Left ventricle myocardium inferior (tissue), 1 donor: ENCODE data around the gene GAST. TPM values are rescaled to one million over a fixed set of nuclear protein-coding genes. Genes with fewer than 3 reads are reported as not detected.

Experiments
- DNase-seq: peaks from one replicate; pipeline ENCODE4 v3.0.0-alpha.2; 2020
- H3K27ac ChIP-seq: fragments of 200-600 bp; replicated peaks from 2 replicates; pipeline ENCODE4 v1.8.0; 2021
- H3K27me3 ChIP-seq: fragments of 200-600 bp; 2 replicates; pipeline ENCODE4 v1.8.0; 2021; ENCODE audit warnings: low read depth
- H3K36me3 ChIP-seq: fragments of 200-600 bp; 2 replicates; pipeline ENCODE4 v1.8.0; 2021
- H3K4me1 ChIP-seq: fragments of 200-600 bp; 2 replicates; pipeline ENCODE4 v1.8.0; 2021
- H3K4me3 ChIP-seq: fragments of 200-600 bp; 2 replicates; pipeline ENCODE4 v1.8.0; 2021; ENCODE audit warnings: mild to moderate bottlenecking, moderate library complexity
- H3K9me3 ChIP-seq: fragments of 200-600 bp; replicated peaks from 2 replicates; pipeline ENCODE4 v1.8.0; 2021
- intact Hi-C: fragments of 100-400 bp; cut with micrococcal nuclease; formaldehyde crosslinking; loops from one replicate; pipeline ENCODE4 v1.11.0; 2022
- total RNA-seq: library from RNA; stranded (reverse); fragmentation: NEBNext Ultra II Directional; extraction: Animal tissue kit (Norgen Biotek cat#: 25700); gene quantifications from one replicate; pipeline ENCODE4 v1.2.1, GENCODE V29; 2021
- TF ChIP-seq, protein P1 (sequence below): fragments of 200-600 bp; IDR thresholded peaks from 2 replicates; pipeline ENCODE4 v1.8.0; 2021; ENCODE audit warnings: antibody characterized with exemption, mild to moderate bottlenecking, borderline replicate concordance
- donor health status: DM: no; HTN: yes; CAD: no; lungs with severe emphysema.

Gene GAST
- total RNA-seq, 1 donor from 2014 or later: not detected

DNA sequence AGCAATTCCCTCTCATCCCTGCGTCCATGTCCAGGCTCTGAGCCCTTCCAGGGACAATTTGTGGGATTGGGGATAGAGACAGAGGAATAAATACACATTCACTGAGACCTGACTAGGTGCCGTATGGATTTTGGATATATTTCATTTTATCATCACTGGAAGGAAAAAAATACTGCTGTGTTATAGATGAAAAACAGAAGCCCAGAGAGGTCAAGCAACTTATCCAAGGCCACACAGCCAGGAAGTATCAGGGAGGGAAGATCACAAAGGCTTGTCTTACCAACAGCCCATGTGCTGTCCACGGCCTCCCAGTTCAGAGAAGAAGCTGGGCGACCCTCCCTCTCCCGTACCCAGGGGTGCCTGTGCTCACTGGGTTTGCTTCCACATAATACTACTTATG, 28.4 kb downstream of the GAST start:
- Histone ChIP-seq H3K27me3 (peaks cover 24% of the 10 kb centered on the region), H3K4me3 (no peak overlapping the region), H3K36me3 (no peaks in the 10 kb centered on the region), H3K27ac (no peak overlapping the region), H3K9me3 (no peaks in the 10 kb centered on the region), H3K4me1 (peaks cover 7% of the 10 kb centered on the region)
- intact Hi-C loops: no loop called here
- TF ChIP-seq, protein P1, sequence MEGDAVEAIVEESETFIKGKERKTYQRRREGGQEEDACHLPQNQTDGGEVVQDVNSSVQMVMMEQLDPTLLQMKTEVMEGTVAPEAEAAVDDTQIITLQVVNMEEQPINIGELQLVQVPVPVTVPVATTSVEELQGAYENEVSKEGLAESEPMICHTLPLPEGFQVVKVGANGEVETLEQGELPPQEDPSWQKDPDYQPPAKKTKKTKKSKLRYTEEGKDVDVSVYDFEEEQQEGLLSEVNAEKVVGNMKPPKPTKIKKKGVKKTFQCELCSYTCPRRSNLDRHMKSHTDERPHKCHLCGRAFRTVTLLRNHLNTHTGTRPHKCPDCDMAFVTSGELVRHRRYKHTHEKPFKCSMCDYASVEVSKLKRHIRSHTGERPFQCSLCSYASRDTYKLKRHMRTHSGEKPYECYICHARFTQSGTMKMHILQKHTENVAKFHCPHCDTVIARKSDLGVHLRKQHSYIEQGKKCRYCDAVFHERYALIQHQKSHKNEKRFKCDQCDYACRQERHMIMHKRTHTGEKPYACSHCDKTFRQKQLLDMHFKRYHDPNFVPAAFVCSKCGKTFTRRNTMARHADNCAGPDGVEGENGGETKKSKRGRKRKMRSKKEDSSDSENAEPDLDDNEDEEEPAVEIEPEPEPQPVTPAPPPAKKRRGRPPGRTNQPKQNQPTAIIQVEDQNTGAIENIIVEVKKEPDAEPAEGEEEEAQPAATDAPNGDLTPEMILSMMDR: no peak
- no peak for DNase-seq

DNA sequence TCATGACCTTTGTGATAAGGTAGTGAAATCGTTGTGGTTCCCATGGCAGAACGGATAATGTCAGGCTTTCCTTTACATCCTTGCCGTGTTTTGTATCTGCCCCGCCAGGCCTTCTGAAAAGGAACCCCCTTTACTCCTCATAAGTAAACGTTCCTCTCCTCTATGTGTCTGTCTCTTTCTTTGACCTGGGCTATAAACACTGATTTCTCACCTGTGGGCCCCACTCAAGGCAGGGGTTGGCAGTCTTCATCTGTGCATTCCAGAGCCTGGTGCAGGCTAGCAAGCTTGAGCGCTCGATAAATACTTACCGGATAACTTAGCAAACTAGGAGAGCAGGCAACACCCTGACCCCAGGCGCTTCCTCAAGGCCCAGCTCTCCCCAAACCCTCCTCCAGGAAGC, 29.6 kb downstream of the GAST start:
- H3K27me3 ChIP-seq: peaks cover 12% of the 10 kb centered on the region
- no peak overlapping the region for H3K27ac ChIP-seq
- DNase-seq: no peak
- no peaks in the 10 kb centered on the region for H3K9me3 ChIP-seq
- TF ChIP-seq, protein P1: no peak
- intact Hi-C loops: no loop called here
- H3K4me3 ChIP-seq: no peak overlapping the region
- H3K4me1 ChIP-seq: peaks cover 7% of the 10 kb centered on the region
- no peaks in the 10 kb centered on the region for H3K36me3 ChIP-seq

DNA sequence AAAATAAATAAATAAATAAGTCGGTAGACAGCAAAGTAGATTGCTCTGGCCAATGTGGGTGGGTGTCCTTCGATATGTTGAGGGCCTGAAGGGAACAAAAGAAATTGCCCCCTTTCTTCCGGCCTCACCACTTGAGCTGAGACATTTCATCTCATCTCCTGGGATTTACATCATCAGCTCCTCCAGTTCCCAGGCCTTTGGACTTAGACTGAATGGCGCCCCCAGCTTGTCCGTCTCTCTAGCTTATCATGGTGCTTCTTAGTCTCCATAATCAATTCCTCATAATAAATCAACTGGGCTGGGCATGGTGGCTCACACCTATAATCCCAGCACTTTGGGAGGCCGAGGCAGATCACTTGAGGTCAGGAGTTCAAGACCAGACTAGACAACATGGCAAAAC, 36.1 kb downstream of the GAST start:
- no peaks in the 10 kb centered on the region for H3K4me1 ChIP-seq

DNA sequence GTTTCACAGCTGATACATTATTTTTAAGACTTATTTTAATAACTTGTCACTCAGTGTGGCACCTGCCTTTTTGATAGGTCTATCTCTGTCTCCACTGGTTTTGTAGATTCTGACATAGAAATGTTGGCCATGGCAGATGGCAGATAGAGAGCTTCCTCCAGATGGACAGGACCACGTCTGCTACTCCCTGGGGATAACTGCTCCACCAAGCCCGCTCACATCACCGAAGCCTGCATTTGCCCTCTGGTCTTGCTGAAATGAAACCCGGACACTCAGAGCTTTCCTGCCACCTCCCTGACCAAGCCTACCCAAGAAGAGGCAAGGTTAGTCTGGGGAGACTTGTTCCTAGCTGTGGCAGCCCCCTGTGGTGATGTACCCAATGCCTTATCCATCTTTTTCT, 38.7 kb downstream of the GAST start:
- intact Hi-C loops: no loop called here
- H3K4me1 ChIP-seq: no peaks in the 10 kb centered on the region
- TF ChIP-seq, protein P1: no peak
- peaks cover 18% of the 10 kb centered on the region for H3K36me3 ChIP-seq
- no peak overlapping the region for H3K4me3 ChIP-seq
- H3K9me3 ChIP-seq: no peaks in the 10 kb centered on the region
- H3K27me3 ChIP-seq: no peaks in the 10 kb centered on the region
- H3K27ac ChIP-seq: no peak overlapping the region
- no peak for DNase-seq

More for the DNA sequence above, 36.1 kb downstream of the GAST start:
- H3K9me3 ChIP-seq: no peaks in the 10 kb centered on the region
- no peaks in the 10 kb centered on the region for H3K36me3 ChIP-seq
- DNase-seq: no peak
- H3K27ac ChIP-seq: no peak overlapping the region
- H3K27me3 ChIP-seq: no peaks in the 10 kb centered on the region
- intact Hi-C loops: no loop called here
- TF ChIP-seq, protein P1: no peak
- no peak overlapping the region for H3K4me3 ChIP-seq

DNA sequence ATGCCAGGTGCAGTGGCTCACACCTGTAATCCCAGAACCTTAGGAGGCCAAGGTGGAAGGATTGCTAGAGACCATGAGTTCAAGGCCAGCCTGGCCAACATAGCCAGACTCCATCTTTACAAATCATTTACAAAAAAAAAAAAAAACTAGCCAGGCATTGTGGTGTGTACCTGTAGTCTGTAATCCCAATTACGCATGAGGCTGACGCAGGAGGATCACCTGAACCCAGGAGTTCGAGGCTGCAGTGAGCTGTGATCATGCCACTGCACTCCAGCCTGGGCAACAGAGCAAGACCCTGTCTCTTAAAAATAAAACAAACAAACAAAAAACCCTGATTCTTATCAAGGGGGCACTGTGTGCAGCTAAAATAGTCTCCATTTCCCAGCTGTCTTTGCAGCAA, 39.2 kb downstream of the GAST start:
- no peak overlapping the region for H3K4me3 ChIP-seq
- H3K36me3 ChIP-seq: peaks cover 22% of the 10 kb centered on the region
- no peaks in the 10 kb centered on the region for H3K9me3 ChIP-seq
- intact Hi-C loops: no loop called here
- no peak for DNase-seq
- TF ChIP-seq, protein P1: no peak
- H3K27me3 ChIP-seq: no peaks in the 10 kb centered on the region
- no peak overlapping the region for H3K27ac ChIP-seq
- no peaks in the 10 kb centered on the region for H3K4me1 ChIP-seq

DNA sequence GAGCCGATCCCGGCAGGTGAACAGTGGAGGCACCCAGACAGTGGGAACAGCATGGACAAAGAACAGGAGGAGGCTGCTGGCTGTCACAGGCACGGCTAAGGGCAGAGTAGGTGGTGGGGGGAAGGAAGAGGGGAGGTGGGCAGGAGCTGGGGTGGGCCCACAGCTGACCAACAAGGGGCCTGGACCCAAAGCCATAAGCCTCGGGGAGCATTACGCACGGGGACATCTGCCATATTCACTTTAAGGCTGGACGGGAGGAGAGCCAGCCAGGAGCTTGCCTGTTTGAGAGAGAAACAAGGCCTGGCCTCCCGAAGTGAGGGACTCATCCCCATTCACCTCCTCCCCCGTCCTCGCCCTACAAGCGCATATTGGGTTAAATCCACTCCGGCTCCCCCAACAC, 41.9 kb downstream of the GAST start:
- no peak for DNase-seq
- H3K36me3 ChIP-seq: peaks cover 50% of the 10 kb centered on the region
- no peak overlapping the region for H3K4me3 ChIP-seq
- TF ChIP-seq, protein P1: no peak
- intact Hi-C loops: no loop called here
- no peaks in the 10 kb centered on the region for H3K9me3 ChIP-seq
- no peaks in the 10 kb centered on the region for H3K27me3 ChIP-seq
- H3K4me1 ChIP-seq: no peaks in the 10 kb centered on the region
- H3K27ac ChIP-seq: no peak overlapping the region
